Endothelial cell of hepatic sinusoid (primary cell): ENCODE results near the gene ABCF1.
"Not testable (repeated sequence)": the region's sequence is repeated elsewhere in the genome, so short reads cannot be mapped to it uniquely, and the experiment has no call there.

Source experiments
- in situ Hi-C: cut with HindIII; loops from 2 replicates; pipeline ENCODE4 v1.10.0; 2017; ENCODE audit warnings: low sequenced_read_pairs

The ABCF1 gene

DNA sequence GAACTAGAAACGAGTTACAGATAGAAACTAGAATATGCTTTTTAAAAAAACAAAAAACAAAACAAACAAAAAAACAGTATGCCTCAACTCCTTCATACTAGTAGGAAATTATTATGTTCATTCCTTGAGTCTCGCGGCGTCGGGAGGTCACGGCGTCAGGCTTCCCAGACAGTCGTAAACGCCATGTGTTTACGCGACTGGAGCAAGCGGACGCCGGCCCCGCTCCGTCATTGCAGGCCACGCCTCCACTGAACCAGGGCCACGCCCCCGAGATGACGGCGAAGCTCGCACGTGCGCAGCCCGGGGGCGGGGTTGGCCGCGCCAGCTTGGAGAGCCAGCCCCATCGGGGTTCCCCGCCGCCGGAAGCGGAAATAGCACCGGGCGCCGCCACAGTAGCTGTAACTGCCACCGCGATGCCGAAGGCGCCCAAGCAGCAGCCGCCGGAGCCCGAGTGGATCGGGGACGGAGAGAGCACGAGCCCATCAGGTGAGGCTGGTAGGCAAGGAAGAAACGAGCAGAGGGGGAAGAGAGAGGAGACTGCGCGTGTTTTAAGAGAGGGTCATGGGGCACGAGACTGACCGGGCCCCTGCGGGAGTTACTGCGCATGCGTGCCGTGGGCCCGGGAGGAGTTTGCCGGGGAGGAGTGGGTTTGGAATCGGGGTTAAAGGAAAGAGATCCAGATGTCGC is at the start of gene ABCF1:
Gene ABCF1, plus strand, starts transcription at position 368 of the 687 bp plus-strand sequence. Its CDS starts 46 bp downstream, at position 414.
- in situ Hi-C loops = no loop called here

DNA sequence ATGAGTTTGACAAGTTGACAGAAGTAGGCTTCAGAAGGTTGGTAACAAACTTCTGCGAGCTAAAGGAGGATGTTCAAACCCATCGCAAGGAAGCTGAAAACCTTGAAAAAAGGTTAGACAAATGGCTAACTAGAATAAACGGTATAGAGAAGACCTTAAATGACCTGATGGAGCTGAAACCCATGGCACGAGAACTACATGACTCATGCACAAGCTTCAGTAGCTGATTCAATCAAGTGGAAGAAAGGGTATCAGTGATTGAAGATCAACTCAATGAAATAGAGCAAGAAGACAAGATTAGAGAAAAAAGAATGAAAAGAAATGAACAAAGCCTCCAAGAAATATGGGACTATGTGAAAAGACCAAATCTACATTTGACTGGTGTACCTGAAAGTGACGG is 49.3 kb upstream of the ABCF1 start:
- in situ Hi-C loops = not testable (repeated sequence)

DNA sequence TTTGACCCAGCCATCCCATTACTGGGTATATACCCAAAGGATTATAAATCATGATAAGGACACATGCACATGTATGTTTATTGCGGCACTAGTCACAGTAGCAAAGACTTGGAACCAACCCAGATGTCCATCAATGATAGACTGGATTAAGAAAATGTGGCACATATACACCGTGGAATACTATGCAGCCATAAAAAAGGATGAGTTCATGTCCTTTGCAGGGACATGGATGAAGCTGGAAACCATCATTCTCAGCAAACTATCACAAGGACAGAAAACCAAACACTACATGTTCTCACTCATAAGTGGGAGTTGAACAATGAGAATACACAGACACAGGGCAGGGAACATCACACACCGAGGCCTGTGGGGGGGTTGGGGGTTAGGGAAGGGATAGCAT is 44.8 kb upstream of the ABCF1 start:
- in situ Hi-C loops = not testable (repeated sequence)

DNA sequence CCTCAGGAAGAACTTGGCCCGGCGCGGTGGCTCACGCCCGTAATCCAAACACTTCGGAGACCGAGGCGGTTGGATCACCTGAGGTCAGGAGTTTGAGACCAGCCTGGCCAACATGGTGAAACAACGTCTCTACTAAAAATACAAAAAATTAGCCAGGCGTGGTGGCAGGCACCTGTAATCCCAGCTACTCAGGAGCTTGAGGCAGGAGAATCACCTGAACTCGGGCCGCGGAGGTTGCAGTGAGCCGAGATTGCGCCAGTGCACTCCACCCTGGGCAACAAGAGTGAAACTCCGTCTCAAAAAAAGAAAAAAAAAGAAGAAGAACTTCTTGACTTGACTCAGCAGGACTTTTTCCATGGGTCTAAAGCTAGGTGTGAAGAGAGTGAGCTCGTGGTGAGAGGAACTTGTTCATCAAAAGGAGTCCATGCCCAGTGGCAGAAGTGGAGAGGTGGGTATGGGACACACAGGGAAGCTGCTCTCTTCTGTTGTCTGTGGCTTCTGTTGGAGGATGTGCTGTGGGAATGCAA is 41.8 kb upstream of the ABCF1 start:
- in situ Hi-C loops = not testable (repeated sequence)

DNA sequence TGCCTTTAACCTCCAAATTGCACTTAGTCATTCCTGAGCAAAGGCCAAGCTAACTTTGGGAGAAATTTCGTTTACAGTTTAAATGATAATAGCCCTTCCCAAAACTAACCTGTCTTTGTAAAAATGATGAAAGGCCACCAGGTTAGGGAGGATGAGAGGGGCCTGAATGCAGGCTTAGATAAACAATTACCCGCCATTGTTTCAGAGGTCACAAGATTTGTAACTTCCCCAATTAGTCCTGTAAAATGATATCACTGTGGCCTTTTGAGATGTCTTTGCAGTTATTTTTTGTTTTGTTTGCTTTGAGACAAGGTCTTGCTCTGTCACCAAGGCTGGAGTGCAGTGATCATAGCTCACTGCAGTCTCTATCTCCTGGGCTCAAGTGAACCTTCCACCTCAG is 41.2 kb upstream of the ABCF1 start:
- in situ Hi-C loops = no loop called here

DNA sequence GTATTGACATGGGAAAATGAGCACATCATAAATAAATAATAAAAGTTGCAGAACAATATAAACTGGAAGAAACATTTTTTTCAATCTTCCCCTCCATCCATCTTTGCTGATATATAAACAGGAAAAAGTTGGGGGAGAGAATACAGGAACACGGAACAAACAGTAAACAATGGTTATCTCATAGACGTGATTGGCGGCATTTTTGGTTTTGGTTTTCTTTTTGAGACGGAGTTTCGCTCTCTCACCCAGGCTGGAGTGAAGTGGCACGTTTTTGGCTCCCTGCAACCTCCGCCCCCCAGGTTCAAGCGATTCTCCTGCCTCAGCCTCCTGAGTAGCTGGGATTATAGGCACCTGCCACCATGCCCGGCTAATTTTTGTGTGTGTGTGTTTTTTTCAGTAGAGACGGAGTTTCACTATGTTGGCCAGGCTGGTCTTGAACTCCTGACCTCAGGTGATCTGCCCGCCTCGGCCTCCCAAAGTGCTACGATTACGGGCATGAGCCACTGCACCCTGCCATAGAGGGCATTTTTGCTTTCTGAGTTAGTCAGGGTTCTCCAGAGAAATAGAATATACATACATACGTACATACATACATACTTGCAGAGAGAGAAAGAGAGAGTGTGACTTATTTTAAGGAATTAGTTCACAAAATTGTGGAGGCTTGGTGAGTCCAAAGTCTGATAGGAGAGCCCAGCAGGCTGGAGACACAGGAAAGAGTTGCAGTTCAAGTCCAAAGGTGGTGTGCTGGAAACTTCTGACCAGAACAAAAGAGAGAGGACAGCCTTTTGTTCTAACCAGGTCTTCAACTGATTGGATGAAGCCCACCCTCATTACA is 37.6 kb upstream of the ABCF1 start:
- in situ Hi-C loops = no loop called here

DNA sequence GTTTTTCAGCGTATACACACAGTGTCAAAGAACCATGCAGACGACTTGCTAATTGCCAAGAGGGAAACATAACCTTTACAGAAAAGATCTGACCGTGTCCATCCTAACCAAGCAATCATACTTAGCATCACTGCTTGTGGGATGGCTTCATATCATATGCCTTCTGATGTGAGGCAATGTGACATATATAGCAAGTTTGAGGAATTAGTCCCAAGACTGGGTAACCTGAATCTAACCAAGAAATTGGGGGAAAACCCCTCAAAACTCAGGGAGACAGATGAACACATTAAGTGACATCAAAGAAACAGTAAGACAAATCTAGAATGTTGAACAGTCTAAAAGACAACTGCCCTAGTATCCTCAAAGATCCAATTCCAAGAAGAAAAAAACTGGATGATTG is 33.3 kb upstream of the ABCF1 start:
- in situ Hi-C loops = no loop called here

DNA sequence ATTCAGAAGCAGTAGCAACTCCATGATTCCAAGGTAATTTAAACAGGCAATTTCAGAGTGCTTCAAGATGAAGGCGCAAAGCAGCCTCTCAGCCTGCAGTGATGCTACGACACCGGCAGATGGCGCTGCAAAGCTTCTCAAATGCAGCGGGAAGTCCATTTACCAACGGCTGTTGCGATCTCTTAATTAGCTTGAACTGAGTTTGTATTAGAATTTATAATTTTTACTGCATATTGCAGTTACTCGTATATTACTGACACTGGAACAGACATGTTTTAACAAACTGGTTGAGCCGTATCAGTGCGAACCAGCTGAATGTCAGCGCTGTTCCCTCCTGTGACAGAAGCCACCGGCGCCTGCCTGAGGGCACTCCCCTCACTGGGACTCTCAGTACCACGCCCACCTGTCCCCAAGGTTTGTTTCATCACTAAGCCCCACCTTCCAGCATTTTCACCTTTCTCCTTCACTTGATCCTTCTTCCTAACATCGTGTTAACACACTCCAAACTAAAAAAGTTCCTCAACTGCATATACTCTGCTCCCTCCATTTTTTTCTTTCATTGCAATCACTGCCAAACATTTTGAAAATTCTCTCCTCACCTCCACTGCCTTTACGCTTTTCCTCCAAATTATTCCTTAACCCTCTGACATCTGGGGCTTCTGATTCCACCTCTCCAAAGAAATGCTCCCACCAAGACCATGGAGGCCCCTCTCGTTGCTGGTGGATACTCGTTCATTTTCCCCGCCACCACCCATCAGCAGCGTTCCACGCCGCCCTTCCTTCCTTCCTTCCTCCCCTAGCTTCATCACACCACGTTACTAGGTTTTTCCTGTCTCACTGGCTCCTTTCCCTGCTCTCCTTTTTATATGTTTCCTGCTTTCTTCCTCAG is 29.5 kb upstream of the ABCF1 start:
- in situ Hi-C loops = loop anchor here (5.0 to 10.0 kb wide), 4 partner anchors 39 to 193 kb away; no protein-coding TSS in a partner anchor

DNA sequence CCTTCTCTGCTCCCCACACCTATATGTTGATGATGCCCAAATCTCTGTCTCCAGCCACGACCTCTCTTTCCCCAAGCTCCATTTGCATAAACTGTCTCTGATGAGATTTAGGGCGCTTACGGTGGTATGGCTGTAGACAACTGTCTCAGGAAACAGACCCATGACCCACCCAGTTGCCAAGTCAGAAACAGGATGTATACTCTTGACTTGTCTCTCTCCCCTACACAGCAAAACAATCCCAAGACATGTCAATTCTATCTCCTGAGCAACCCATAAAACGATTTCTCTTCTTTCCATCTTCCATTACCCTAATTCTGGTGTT is 28.9 kb upstream of the ABCF1 start:
- in situ Hi-C loops = loop anchor here (5.0 to 10.0 kb wide), 4 partner anchors 40 to 192 kb away; no protein-coding TSS in a partner anchor

DNA sequence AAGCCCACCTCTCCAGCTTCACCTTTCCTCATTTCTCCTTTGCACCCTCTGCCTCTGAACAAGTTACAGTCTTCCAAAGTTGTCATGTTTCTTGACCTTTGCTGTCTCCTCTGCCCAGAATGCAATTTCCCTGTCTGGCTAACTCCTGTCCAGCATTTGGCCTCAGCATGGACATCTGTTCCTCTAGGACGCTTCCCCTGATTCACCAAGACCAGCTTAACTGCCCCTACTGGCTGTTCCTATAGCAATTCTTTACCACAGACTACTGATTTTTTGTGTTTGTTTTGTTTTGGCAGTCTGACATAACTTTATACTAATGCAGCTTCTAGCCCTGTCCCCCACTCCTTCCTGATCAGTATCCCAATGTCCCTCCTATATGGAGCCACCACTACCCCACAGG is 28.3 kb upstream of the ABCF1 start:
- in situ Hi-C loops = loop anchor here (5.0 to 10.0 kb wide), 4 partner anchors 41 to 192 kb away; no protein-coding TSS in a partner anchor

DNA sequence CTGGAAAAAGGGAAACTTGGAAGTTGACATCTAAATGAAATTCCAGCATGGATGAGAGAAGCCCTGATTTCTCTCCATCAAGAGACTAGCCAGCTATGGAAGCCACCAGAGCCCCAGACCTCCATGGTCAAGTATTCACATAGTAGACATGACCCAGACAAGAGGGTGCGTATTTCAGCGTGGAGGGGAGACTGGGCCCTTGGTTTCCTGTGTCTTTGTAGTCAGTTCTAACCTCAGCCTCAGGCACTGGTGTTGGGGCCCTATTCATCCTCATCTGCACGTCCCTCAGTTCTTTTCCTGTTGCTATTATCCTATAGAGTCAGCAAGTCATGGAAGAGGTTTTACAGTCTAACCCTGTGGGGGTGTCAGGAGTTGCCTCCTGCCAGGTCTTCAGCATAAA is 27.4 kb upstream of the ABCF1 start:
- in situ Hi-C loops = loop anchor here (5.0 to 10.0 kb wide), 4 partner anchors 42 to 191 kb away; no protein-coding TSS in a partner anchor

DNA sequence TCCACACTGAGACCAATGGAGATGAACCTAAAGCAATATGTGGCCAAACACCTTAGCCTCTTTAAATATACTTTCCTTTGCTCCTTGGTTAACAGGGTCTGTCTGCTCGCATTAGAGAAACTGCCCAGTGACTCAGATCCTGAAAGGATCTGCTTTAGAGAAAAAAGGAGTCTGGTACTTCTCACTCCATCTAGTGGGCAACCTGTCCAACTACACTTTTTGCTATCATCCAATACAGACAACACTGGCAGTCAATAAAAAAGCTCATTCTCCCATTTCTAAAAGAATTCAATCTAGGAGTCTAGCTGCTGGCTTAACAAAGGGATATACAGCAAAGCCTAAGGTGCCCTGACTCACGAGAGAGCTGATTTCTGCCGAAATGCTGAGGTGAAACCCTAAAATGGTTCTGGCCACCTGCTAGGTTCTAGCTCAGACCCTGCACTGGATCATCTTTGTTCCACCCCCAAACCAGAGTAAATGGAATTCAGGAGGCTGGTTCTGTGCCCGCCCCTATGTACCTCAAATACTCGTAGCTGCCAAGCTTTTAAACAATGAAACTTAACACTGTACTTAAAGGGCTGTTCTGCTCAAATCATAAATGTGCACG is 26.5 kb upstream of the ABCF1 start:
- in situ Hi-C loops = loop anchor here (5.0 to 10.0 kb wide), 4 partner anchors 42 to 190 kb away; no protein-coding TSS in a partner anchor

DNA sequence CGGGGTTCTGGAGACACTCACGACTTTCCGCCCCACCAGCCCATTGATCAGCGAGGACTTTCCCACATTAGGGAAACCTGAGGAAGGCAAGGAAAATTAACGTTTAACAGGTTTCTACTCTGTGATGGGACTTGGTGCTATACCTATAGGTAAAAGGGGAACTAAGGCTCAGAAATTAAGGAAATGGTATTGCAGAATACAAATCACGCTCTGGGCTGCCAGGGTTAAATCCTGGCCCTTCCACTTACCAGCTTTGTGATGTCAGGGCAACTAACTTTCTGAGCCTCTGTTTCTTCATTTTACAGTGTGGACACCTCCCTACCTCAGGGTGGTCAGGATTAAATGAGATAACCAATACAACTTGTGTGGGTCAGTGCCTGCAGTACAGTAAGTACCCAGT is 23.8 kb upstream of the ABCF1 start:
- in situ Hi-C loops = loop anchor here (10.0 kb wide), 3 partner anchors 83 to 187 kb away; no protein-coding TSS in a partner anchor

DNA sequence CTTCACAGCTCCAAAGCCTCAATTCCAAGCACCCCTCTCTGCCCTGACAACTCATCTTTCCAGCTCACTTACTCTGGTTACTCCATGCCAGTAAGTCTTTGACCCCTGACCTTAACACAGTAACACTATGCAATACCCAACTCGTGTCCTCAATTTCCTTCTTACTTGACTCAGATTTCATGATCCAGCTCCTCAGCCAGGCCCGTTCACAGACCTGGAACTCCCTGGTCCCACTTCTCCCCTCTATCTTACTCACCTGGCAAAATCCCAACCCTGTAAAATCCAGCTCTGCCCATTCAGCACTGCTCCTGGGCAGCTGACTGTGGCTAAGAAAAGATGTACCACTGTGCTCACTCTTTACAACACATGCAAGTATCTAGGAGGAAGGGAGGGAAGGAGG is 22.9 kb upstream of the ABCF1 start:
- in situ Hi-C loops = loop anchor here (10.0 kb wide), 3 partner anchors 84 to 186 kb away; no protein-coding TSS in a partner anchor

DNA sequence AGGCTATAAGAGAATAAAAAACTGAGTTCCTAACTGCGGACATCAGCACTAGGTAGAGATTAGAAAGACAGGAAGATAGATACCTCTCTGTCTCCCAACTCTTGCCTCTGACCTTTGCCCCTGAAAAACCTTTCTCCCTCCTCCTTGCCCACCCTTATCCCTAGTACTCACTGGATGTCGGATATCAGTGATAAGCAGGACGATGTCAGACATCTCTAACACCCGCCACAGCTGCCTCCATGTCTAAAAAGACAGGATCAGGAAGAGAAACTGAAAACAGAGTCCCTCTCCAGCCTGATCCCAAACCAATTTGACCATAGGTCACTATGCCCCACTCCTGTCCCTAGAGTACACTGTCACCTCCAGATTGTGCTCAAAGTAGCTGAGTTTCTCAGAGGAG is 16.8 kb upstream of the ABCF1 start:
- in situ Hi-C loops = no loop called here

DNA sequence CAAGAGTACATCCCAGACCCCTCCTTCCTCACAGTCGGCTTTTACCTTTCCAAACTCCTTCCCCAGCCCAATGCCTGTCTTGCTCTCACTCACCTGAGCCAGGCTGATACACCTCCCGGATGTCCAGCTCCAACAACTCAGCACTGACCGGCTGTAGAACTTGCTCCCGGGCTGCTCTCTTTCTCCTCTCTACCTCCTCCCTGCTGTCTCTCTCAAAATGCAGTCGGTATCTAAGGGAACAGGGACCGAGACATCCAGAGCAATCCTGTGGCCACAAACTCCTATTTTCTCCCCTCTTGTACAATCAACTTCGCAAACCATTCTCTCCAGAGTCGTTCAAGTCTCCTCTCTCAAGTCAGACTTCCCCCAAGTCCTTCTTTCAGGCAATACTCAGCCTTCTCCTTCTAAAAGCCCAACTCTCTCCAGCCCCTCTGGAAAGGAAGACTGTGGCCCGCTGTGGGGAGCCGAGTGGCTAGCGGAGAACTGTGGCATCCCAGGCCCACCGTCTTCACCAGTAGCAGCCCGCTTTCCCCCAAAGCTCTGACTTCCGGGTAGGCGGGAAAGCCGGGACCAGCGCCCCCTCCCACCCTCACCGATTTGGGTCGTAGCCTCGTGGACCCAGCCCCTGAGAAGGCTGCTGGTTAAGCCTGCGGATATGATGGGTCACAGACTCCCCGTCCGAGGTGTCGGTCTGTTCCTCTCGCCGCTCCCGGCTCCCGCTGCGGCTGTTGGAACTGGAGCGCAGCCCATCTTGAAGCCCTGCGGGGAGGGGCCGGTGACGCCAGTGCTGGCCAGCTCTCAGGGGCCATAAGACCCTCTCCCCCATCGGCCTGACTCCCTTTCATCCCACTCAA is 16.1 kb upstream of the ABCF1 start:
- in situ Hi-C loops = no loop called here

DNA sequence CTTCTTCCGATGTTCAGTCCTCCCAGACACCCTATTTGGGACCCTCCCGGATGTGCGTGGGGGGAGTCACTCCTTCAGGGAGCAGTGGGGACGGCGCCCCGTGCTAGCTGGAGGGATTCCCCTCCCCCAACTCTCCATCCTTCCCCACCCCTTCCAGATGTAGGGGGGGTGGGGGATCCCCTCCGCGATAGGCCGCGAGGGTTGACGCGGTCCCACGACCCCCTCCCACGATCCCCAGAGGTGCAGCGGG is 15.5 kb upstream of the ABCF1 start:
- in situ Hi-C loops = no loop called here

DNA sequence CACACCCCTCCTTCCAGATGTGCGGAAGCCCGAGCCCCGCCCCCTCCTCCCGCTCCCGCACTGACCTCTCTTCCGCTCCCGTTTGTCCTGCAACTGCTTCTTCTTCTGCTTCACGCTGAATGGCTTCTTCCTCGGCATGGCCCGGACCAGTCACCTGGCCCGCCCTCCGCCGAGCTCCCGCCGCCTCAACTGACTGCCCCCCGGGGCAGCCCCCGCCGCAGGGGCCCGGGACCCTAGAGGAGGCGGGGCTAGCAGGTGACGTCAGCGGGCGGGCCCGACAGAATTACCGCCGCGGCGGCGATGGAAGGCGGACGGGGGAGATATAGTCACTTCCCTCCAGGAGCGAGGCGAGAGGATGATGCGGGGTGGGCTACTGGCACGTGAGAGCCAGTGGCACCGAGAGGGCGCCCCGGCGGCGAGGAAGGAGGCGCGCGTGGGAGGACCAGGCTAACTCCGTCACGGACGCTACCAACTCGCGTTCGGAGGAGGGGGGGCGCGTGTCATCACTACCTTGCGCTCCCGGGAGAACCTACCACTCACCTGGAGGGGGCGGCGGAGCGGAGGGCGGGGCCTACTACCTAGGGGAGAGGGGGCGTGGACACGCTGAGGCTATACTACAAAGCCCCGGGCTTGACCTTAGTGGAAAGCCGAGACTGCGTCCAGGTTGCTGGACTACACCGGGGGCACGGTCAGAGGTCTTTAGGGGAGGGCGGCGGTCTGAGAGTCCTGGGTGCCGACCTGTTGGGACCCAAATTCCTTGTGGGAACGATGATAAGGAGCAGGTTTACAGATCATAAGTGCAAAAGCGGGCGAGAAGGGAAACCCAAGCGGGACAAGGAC is 15.0 kb upstream of the ABCF1 start, which contains the start of gene GNL1:
Gene GNL1, minus strand, starts transcription at position 424 of the 840 bp plus-strand sequence. Its CDS starts 286 bp downstream, at position 138.
- in situ Hi-C loops = no loop called here
